H9 (cell line): ENCODE results near the gene POGLUT2. TPM values are rescaled to one million over a fixed set of nuclear protein-coding genes. Genes with fewer than 3 reads are reported as not detected.

ENCODE experiments used
- DNase-seq: peaks from one replicate; pipeline ENCODE4 v3.0.0-alpha.2; 2017
- H2AFZ ChIP-seq: one replicate; pipeline ENCODE4 v1.6.1; 2013; ENCODE audit warnings: mild to moderate bottlenecking, low read length, control low read depth, moderate library complexity
- H2AK5ac ChIP-seq: 2 replicates; pipeline ENCODE4 v1.6.1; 2013; ENCODE audit warnings: low read length, control low read depth, mixed read lengths; ENCODE audit not compliant: insufficient read length
- H2BK120ac ChIP-seq: one replicate; pipeline ENCODE4 v1.6.1; 2013; ENCODE audit warnings: low read depth, mild to moderate bottlenecking, low read length, control low read depth, inconsistent platforms; ENCODE audit not compliant: poor library complexity, severe bottlenecking
- H2BK12ac ChIP-seq: 2 replicates; pipeline ENCODE4 v1.6.1; 2013; ENCODE audit warnings: low read length, control low read depth, mixed read lengths, low read depth; ENCODE audit not compliant: insufficient read length
- H2BK15ac ChIP-seq: 2 replicates; pipeline ENCODE4 v1.6.1; 2013; ENCODE audit warnings: low read depth, low read length, control low read depth
- H2BK20ac ChIP-seq: one replicate; pipeline ENCODE4 v1.6.1; 2013; ENCODE audit warnings: low read depth, mild to moderate bottlenecking, low read length, control low read depth, inconsistent platforms; ENCODE audit not compliant: poor library complexity, severe bottlenecking
- H2BK5ac ChIP-seq: 2 replicates; pipeline ENCODE4 v1.6.1; 2013; ENCODE audit warnings: low read length, control low read depth, mixed read lengths; ENCODE audit not compliant: insufficient read length
- H3K14ac ChIP-seq: 2 replicates; pipeline ENCODE4 v1.6.1; 2013; ENCODE audit warnings: low read length, control low read depth; ENCODE audit not compliant: insufficient read depth
- H3K18ac ChIP-seq: 2 replicates; pipeline ENCODE4 v1.6.1; 2013; ENCODE audit warnings: low read depth, mild to moderate bottlenecking, mixed read lengths, low read length, control low read depth; ENCODE audit not compliant: insufficient read length
- H3K23ac ChIP-seq: 2 replicates; pipeline ENCODE4 v1.6.1; 2013; ENCODE audit warnings: low read length, control low read depth, mixed read lengths, low read depth; ENCODE audit not compliant: insufficient read length
- H3K23me2 ChIP-seq: 2 replicates; pipeline ENCODE4 v1.6.1; 2013; ENCODE audit warnings: low read depth, mild to moderate bottlenecking, mixed read lengths, low read length, control low read depth; ENCODE audit not compliant: insufficient read length, poor library complexity, severe bottlenecking
- H3K27ac ChIP-seq: 2 replicates; pipeline ENCODE4 v1.5.1; 2013; ENCODE audit warnings: low read length, control low read depth, mixed read lengths, low read depth; ENCODE audit not compliant: insufficient read length
- H3K27me3 ChIP-seq: 2 replicates; pipeline ENCODE4 v1.6.1; 2013; ENCODE audit warnings: low read length, control low read depth, inconsistent platforms; ENCODE audit not compliant: insufficient read depth
- H3K4ac ChIP-seq: 2 replicates; pipeline ENCODE4 v1.6.1; 2013; ENCODE audit warnings: low read depth, mild to moderate bottlenecking, control low read depth, inconsistent platforms, low read length, moderate library complexity
- H3K4me1 ChIP-seq: 2 replicates; pipeline ENCODE4 v1.6.1; 2013; ENCODE audit warnings: low read length, control low read depth, inconsistent platforms; ENCODE audit not compliant: insufficient read depth
- H3K4me2 ChIP-seq: 2 replicates; pipeline ENCODE4 v1.6.1; 2013; ENCODE audit warnings: low read length, control low read depth, mixed read lengths; ENCODE audit not compliant: insufficient read length, insufficient read depth
- H3K56ac ChIP-seq: 2 replicates; pipeline ENCODE4 v1.6.1; 2013; ENCODE audit warnings: low read depth, mild to moderate bottlenecking, mixed read lengths, low read length, control low read depth; ENCODE audit not compliant: insufficient read length
- H3K79me1 ChIP-seq: 2 replicates; pipeline ENCODE4 v1.6.1; 2013; ENCODE audit warnings: low read depth, mild to moderate bottlenecking, moderate library complexity, low read length, control low read depth, inconsistent platforms; ENCODE audit not compliant: insufficient read depth, poor library complexity, severe bottlenecking
- H3K79me2 ChIP-seq: 2 replicates; pipeline ENCODE4 v1.6.1; 2013; ENCODE audit warnings: low read length, control low read depth, inconsistent platforms; ENCODE audit not compliant: insufficient read depth
- H3K9ac ChIP-seq: 2 replicates; pipeline ENCODE4 v1.6.1; 2013; ENCODE audit warnings: low read length, control low read depth, mixed read lengths; ENCODE audit not compliant: insufficient read length; ENCODE audit errors: extremely low read depth
- H3K9me3 ChIP-seq: one replicate; pipeline ENCODE4 v1.6.1; 2013; ENCODE audit warnings: low read depth, low read length, inconsistent platforms; ENCODE audit not compliant: control insufficient read depth
- H3T11ph ChIP-seq: one replicate; pipeline ENCODE4 v1.6.1; 2013; ENCODE audit warnings: mild to moderate bottlenecking, low read length, control low read depth, inconsistent platforms
- H4K20me1 ChIP-seq: one replicate; pipeline ENCODE4 v1.6.1; 2013; ENCODE audit not compliant: control insufficient read depth, insufficient read length, insufficient read depth
- H4K5ac ChIP-seq: 2 replicates; pipeline ENCODE4 v1.6.1; 2013; ENCODE audit warnings: low read depth, mild to moderate bottlenecking, mixed read lengths, low read length, control low read depth; ENCODE audit not compliant: insufficient read length
- H4K8ac ChIP-seq: replicated peaks from 2 replicates; pipeline ENCODE4 v1.6.1; 2013; ENCODE audit warnings: low read length, control low read depth, mixed read lengths, low read depth; ENCODE audit not compliant: insufficient read length
- H4K91ac ChIP-seq: 2 replicates; pipeline ENCODE4 v1.6.1; 2013; ENCODE audit warnings: low read depth, mild to moderate bottlenecking, moderate library complexity, mixed read lengths, low read length, control low read depth; ENCODE audit not compliant: insufficient read length
- H3K27ac Mint-ChIP-seq, 3 experiments: 2 replicates in 2 of 3; 3 replicates in 1 of 3; pipeline ENCODE4 v1.8.0; 2020 to 2021; ENCODE audit warnings: mixed read lengths in 3 of 3, mild to moderate bottlenecking in 1 of 3, moderate library complexity in 1 of 3
- H3K27me3 Mint-ChIP-seq: 2 replicates; pipeline ENCODE4 v1.8.0; 2021; ENCODE audit warnings: low read depth, mild to moderate bottlenecking, moderate library complexity, mixed read lengths
- H3K36me3 Mint-ChIP-seq, 3 experiments: 2 replicates in 2 of 3; 3 replicates in 1 of 3; pipeline ENCODE4 v1.8.0; 2020 to 2021; ENCODE audit warnings: low read depth in 3 of 3, mixed read lengths in 3 of 3; ENCODE audit not compliant: insufficient read depth in 1 of 3
- H3K4me1 Mint-ChIP-seq, 2 experiments: 2 replicates each; pipeline ENCODE4 v1.8.0; 2020; ENCODE audit warnings: mixed read lengths in 2 of 2
- H3K4me3 Mint-ChIP-seq, 2 experiments: 2 replicates in 1 of 2; 3 replicates in 1 of 2; pipeline ENCODE4 v1.8.0; 2020 to 2021; ENCODE audit warnings: mild to moderate bottlenecking in 2 of 2, mixed read lengths in 2 of 2, moderate library complexity in 1 of 2
- H3K9me3 Mint-ChIP-seq, 2 experiments: 2 replicates in 1 of 2; 3 replicates in 1 of 2; pipeline ENCODE4 v1.8.0; 2020; ENCODE audit warnings: mild to moderate bottlenecking in 2 of 2, mixed read lengths in 2 of 2, moderate library complexity in 1 of 2
- WGBS: extraction: QIAGEN DNeasy Blood & Tissue Kit; methylation state at CpG from one replicate; pipeline ENCODE4 v1.1.7; 2013; ENCODE audit warnings: missing lambda C conversion rate, low lambda C conversion rate, mixed read lengths; ENCODE audit not compliant: insufficient read length; ENCODE audit errors: extremely low coverage; 5-methylcytosine and 5-hydroxymethylcytosine counted together
- total RNA-seq: library from RNA; stranded (reverse); gene quantifications from 2 replicates; pipeline ENCODE4 v1.2.1, GENCODE V29; 2021
- TF ChIP-seq, protein P1 (sequence below): fragments of 200-600 bp; sonication (generic); conservative IDR thresholded peaks from 3 replicates; pipeline ENCODE4 v1.8.0; 2021; ENCODE audit warnings: antibody characterized with exemption, mild to moderate bottlenecking

The POGLUT2 gene
- total RNA-seq, 1 experiment from 2014 or later: 23.5 TPM

DNA sequence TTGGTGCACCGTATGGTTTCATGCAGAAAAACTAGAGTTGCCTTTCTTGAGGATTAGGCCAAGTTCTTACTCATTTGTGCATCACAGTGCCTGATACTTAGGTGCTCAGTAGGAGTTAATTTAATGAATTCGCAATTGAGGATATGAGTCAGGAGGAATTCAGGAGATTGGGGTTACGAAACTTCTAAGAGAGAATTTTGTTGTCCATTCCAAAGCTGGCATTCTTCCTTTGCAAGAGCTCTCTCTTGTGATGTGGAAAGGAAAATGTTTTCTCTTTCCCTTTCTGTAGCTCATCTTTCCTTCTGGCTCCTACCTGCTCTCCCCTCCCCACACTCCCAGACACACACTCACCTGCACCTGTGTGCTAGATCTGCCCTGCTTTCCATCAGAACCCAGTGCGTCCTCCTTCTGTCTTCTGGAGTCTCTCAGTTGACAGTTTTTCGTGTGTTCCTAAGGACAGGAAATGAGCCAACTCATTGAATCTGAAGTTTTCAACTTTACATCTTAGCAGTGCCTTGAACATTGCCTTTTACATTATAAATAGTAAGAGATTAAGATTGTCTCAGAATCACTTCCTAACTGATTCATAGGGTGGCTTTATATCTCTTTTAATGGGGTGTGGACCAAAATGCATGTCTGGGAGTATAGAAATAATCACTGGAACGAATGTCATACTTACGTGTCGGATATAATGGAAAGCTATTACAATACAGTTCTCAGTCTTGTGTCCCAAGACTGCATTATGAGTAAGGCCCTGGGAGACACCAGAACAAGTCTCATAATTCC is 27.3 kb upstream of the POGLUT2 start:
- peaks cover 11 to 13% of the 10 kb centered on the region in 2 experiments for H3K4me1 Mint-ChIP-seq
- no peak overlapping the region for H2BK5ac ChIP-seq
- H2BK12ac ChIP-seq: no peak overlapping the region
- H3K18ac ChIP-seq: no peak overlapping the region
- H3K23me2 ChIP-seq: no peaks in the 10 kb centered on the region
- H4K5ac ChIP-seq: no peak overlapping the region
- no peak overlapping the region for H3K9ac ChIP-seq
- WGBS: no CpG with 5 or more reads among the region's 8 CpGs
- peaks cover 11 to 22% (median 14%) of the 10 kb centered on the region in 3 experiments; a peak in 6 of 7 replicates for H3K36me3 Mint-ChIP-seq
- no peak overlapping the region for H4K8ac ChIP-seq
- no peak overlapping the region for H3K56ac ChIP-seq
- H3K27ac ChIP-seq: peak overlapping the region; percentile 6
- H3K4ac ChIP-seq: no peak overlapping the region
- peaks cover 0 to 2% of the 10 kb centered on the region in 2 experiments; a peak in 1 of 5 replicates for H3K9me3 Mint-ChIP-seq
- H3K4me2 ChIP-seq: no peak overlapping the region
- H3K27ac Mint-ChIP-seq: peak overlapping the region; percentile 31 to 84 (median 32); a peak in 5 of 7 replicates
- no peaks in the 10 kb centered on the region for H3K27me3 Mint-ChIP-seq
- no peak overlapping the region for H4K91ac ChIP-seq
- no peaks in the 10 kb centered on the region for H4K20me1 ChIP-seq
- H3K14ac ChIP-seq: no peak overlapping the region
- H3T11ph ChIP-seq: no peak overlapping the region
- no peak overlapping the region for H2BK15ac ChIP-seq
- H2AFZ ChIP-seq: no peak overlapping the region
- no peak overlapping the region for H2BK20ac ChIP-seq
- H3K79me2 ChIP-seq: no peaks in the 10 kb centered on the region
- no peak for DNase-seq
- H3K23ac ChIP-seq: no peak overlapping the region
- no peaks in the 10 kb centered on the region; the same call in 1 of the 2 replicates for H3K4me1 ChIP-seq
- TF ChIP-seq, protein P1, sequence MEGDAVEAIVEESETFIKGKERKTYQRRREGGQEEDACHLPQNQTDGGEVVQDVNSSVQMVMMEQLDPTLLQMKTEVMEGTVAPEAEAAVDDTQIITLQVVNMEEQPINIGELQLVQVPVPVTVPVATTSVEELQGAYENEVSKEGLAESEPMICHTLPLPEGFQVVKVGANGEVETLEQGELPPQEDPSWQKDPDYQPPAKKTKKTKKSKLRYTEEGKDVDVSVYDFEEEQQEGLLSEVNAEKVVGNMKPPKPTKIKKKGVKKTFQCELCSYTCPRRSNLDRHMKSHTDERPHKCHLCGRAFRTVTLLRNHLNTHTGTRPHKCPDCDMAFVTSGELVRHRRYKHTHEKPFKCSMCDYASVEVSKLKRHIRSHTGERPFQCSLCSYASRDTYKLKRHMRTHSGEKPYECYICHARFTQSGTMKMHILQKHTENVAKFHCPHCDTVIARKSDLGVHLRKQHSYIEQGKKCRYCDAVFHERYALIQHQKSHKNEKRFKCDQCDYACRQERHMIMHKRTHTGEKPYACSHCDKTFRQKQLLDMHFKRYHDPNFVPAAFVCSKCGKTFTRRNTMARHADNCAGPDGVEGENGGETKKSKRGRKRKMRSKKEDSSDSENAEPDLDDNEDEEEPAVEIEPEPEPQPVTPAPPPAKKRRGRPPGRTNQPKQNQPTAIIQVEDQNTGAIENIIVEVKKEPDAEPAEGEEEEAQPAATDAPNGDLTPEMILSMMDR: no peak
- no peak overlapping the region for H2BK120ac ChIP-seq
- no peak overlapping the region for H2AK5ac ChIP-seq
- H3K79me1 ChIP-seq: no peaks in the 10 kb centered on the region
- H3K27me3 ChIP-seq: no peaks in the 10 kb centered on the region
- H3K9me3 ChIP-seq: no peaks in the 10 kb centered on the region
- no peak overlapping the region; a peak in 1 of 5 replicates for H3K4me3 Mint-ChIP-seq
